HG03469 (cell line): ENCODE data around the gene WDR89.
A peak's percentile ranks its signal among the peaks of the same experiment; 100 is the strongest.
"Not testable (repeated sequence)": the region's sequence is repeated elsewhere in the genome, so short reads cannot be mapped to it uniquely, and the experiment has no call there.

Experiments
- ATAC-seq: cut with Tn5 transposase; IDR thresholded peaks from one replicate; pipeline ENCODE4 v1.9.1; 2021; ENCODE audit warnings: mild to moderate bottlenecking, moderate library complexity, moderate number of reproducible peaks; ENCODE audit not compliant: unreplicated experiment

The WDR89 gene

GRCh38 chr14:63641473-63642228 lies at the start of gene WDR89:
WDR89 (minus strand) TSS chr14:63641871; CDS start chr14:63599942, 41,929 bp downstream.
- peak; percentile 66 for ATAC-seq

DNA sequence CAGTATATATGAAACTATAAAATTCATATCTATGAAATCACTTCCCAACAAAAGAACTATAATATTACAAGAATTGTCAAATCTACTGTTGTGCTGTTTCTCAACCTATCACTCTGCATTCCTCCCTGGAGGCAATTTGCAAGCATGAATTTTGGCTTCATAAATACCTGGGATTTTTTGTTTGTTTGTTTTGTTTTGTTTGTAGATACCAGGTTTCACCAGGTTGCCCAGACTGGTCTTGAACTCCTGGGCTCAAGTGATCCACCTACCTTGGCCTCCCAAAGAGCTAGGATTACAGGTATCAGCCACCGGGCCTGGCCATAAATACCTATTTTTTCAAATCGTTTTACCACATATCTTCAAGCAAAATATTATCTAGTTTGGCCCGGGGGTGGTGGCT lies 47.5 kb upstream of the WDR89 start:
- no peak for ATAC-seq

GRCh38 chr14:63686926-63687325 lies 45.3 kb upstream of the WDR89 start:
- ATAC-seq, result no peak

DNA sequence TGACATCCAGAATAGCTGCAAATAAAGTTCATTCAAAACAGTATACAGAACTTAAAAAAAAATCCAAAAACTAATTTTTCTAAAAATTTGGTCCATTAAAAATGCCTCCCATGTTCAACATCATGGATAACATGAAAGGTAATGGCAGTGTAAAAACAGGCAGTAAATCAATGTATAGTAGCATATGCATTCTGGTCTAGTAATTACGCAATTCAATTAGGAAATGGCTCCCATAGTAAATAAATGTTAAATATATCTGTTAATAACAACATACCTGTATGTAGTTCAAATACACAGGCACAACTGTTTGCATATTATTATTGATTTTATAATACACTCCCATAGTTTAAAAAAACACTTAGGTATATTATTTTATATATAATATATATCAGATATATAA lies 43.7 kb upstream of the WDR89 start:
- no peak for ATAC-seq

DNA sequence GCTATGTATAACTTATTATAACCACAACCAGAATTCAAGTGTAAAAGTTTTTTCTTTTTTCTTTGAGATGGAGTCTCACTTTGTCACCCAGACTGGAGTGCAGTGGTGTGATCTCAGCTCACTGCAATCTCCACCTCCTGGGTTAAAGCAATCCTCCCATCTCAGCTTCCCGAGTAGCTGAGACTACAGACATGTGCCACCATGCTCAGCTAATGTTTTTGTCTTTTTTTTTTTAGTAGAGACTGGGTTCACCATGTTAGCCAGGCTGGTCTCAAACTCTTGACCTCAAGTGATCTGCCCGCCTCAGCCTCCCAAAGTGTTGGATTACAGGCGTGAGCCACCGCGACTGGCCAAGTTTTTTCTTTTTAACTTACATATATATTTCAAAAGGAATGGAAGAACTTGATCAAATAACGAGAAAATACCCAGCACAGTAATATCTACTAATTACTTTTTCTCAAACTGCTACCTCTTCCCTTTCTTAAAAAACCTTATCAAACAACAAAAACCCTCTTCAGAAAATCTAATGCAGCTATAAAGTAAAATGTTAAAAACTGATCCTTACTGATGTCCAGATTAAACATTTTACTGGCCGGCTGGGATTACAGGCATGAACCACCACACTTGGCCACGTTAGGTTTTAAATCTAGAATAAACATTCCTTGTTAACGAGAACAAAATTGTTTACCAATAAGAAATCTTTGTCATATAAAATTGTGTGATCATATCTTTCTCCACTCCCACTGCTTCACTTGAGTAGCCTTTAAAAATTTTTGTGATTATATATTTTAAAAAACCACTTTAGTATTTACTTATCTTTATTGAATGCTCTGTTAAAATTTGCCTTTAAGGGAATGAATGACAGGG lies 41.3 kb upstream of the WDR89 start:
- no peak for ATAC-seq

DNA sequence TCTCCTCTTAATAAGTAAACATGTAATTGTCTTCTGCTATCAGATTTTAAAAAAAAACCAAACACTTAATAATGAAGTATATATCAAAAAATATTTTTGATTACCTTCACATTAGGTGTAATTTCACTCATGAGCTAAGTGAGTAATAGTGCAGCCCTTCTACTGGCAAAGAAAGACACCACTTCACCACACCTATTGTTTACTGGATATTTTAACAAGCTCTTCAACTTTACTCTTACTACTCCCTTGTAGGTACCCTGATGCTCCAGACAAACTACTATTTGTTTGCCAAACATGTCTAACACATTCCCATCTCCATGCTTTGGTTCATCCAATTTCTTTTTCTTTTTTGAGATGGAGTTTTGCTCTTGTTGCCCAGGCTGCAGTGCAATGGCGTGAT lies 36.9 kb upstream of the WDR89 start:
- no peak for ATAC-seq

- no peak for ATAC-seq
These were observed 36.3 kb upstream of the WDR89 start for GRCh38 chr14:63677891-63678379.

DNA sequence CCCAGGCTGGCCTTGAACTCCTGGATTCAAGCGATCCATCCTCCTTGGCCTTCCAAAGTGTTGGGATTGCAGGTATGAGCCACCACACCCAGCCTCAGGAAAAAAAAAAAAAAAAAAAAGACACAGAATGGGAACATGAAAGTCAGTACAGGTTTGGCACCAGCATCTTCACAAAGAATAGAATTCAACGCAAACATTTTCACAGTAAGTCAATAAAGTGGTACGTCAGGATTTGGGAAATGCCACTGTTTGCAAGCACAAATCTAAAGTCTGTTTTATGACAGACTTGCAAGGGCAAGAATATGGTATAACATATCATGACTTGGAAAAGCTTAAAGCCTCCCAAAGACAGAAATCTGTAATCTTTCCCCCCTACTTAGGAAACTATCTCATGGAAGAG lies 34.9 kb upstream of the WDR89 start:
- ATAC-seq, result no peak

DNA sequence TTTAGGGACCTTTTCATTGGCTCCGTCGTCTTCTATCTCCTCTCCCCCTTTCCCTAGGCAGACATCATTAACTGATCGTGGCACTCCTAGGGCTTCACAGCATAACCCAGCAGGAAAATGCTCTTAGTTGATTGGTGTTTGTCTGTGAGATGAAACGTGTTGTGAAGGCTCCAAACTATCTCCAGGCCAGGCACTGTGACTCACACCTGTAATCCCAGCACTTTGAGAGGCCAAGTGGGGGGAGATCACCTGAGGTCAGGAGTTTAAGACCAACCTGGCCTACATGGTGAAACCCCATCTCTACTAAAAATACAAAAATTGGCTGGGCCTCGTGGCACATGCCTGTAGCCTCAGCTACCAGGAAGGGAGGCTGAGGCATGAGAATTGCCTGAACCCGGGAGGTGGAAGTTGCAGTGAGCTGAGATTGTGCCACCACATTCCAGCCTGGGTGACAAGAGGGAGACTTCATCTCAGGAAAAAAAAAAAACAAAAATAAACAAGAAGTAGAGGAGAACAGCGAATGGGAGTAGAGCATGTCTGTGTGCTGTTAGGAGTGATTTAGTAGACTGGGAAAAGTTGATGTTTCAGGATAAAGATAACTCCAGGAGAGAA lies 32.3 kb upstream of the WDR89 start:
- ATAC-seq, result no peak

GRCh38 chr14:63673255-63673654 lies 31.6 kb upstream of the WDR89 start:
- ATAC-seq, result no peak

- ATAC-seq, result no peak
These were observed 30.9 kb upstream of the WDR89 start for GRCh38 chr14:63672417-63673180.

GRCh38 chr14:63671987-63672386 lies 30.3 kb upstream of the WDR89 start:
- no peak for ATAC-seq

GRCh38 chr14:63670692-63671091 lies 29.0 kb upstream of the WDR89 start:
- no peak for ATAC-seq

DNA sequence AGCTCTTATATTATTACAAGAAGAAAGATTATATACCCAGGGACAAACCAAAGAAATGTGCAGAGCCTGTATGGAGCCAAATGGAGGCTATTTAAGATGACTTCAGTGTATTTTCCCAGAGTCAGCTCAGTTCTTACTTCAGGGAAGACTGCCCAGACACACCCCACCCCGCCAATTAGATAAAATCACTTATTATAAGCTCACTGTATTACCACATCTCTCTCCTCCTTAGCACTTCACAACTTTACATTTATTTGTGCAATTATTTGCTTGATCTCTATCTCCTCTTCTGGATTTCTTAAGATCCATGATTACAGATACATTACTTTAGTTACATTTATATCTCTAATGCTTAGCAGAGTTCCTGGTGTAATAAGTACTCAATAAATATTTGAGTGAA lies 24.7 kb upstream of the WDR89 start:
- ATAC-seq, result no peak

GRCh38 chr14:63663428-63664341 lies 22.0 kb upstream of the WDR89 start:
- ATAC-seq, result no peak

- ATAC-seq, result no peak
These were observed 21.1 kb upstream of the WDR89 start for GRCh38 chr14:63662776-63663175.

DNA sequence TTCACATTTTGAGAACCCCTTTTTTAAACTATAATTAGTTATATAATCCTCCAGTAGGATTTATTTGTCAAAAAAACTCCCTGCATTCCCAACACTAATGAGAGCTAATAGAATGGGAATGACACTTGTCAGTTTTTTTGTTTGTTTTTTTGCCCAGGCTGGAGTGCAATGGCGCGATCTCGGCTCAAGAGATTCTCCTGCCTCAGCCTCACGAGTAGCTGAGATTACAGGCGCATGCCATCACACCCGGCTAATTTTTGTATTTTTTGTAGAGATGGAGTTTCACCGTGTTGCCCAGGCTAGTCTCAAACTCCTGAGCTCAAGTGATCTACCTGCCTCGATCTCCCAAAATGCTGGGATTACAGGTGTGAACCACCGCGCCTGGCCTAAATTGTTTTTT lies 20.2 kb upstream of the WDR89 start:
- ATAC-seq, result not testable (repeated sequence)

DNA sequence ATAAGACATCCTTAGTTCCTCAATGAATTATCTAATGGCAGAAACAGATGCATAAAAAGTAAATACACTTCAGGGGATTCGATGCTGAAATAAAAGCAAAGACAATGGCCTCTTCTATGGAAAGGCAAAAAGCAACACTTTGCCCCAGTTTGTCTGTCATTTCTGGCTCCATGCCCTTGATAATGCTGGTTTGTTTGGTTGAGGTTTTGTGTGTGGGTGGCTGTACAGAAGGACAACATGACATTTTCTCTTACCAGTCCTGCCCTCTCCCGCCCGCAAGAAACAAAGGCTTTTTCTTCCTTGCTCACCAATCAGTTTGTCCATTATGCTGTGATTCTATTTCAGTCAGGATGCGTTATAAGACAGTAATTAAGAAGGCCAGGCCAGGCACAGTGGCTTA lies 18.1 kb upstream of the WDR89 start:
- no peak for ATAC-seq

DNA sequence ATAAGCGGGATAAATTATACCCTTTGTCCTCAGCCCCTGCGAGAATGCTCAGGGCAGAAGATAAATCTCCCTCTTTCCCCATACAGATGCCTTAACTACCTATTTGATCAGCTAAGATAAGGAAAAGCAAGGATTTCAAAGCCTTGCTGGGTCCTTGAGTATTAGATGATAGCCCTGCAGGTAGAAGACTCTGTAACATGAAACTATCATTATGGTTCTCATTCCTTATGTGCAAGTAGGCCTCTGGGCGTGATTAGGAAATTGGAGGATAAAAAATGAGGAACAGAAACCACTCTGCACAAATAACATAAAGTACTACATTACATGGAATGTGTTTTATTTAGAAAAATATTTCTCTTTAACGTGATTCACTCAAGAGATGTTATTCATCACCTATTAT lies 14.5 kb upstream of the WDR89 start:
- ATAC-seq, result no peak

GRCh38 chr14:63654936-63655335 lies 13.3 kb upstream of the WDR89 start:
- no peak for ATAC-seq
